IgD-negative memory B cell (primary cell): Measurements from ENCODE around the gene CYTL1. TPM values are rescaled to one million over a fixed set of nuclear protein-coding genes. Genes with fewer than 3 reads are reported as not detected.
A peak's percentile ranks its signal among the peaks of the same experiment; 100 is the strongest.
"Not testable (repeated sequence)": the region's sequence is repeated elsewhere in the genome, so short reads cannot be mapped to it uniquely, and the experiment has no call there.

Experiments
- H3K27ac Mint-ChIP-seq, 3 donors: one replicate each; pipeline ENCODE4 v1.8.0; 2020 to 2022; ENCODE audit warnings: mild to moderate bottlenecking in 3 of 3, mixed read lengths in 3 of 3, moderate library complexity in 1 of 3
- H3K27me3 Mint-ChIP-seq: one replicate; pipeline ENCODE4 v1.8.0; 2021; ENCODE audit warnings: mixed read lengths
- H3K36me3 Mint-ChIP-seq: one replicate; pipeline ENCODE4 v1.8.0; 2020; ENCODE audit warnings: mild to moderate bottlenecking, mixed read lengths
- H3K4me1 Mint-ChIP-seq, 3 donors: one replicate each; pipeline ENCODE4 v1.8.0; 2020 to 2022; ENCODE audit warnings: mixed read lengths in 3 of 3, mild to moderate bottlenecking in 1 of 3
- H3K4me3 Mint-ChIP-seq, 4 donors: one replicate each; pipeline ENCODE4 v1.8.0; 2020 to 2022; ENCODE audit warnings: mild to moderate bottlenecking in 4 of 4, mixed read lengths in 4 of 4, moderate library complexity in 3 of 4
- H3K9me3 Mint-ChIP-seq, 3 donors: one replicate each; pipeline ENCODE4 v1.8.0; 2020 to 2021; ENCODE audit warnings: mixed read lengths in 3 of 3, mild to moderate bottlenecking in 1 of 3
- polyA plus RNA-seq: library from polyadenylated mRNA; unstranded; fragments of 300-500 nt; fragmentation: Illumina TruSeq; gene quantifications from one replicate; pipeline ENCODE4 v1.2.3, GENCODE V29; 2021

Gene CYTL1
- polyA plus RNA-seq, 1 donor from 2014 or later = not detected

DNA sequence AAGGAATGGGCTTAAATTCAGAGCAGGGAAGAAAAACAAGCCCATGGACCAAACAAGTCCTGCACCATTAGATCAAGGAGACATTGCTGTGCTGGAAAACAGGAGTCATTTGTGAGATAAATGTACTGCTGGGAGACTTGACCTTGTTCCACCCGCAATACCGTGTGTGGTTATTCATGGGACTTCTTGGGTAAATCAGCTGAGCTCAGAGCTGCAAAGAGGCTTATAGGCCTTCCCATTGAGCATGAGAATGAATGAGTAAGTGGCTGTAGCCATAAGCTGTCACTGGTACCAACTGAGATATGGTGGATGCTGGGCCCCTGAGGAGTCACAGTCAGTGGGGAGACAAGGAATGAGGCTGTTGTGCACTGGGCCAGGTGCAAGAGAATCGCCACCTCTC is 2.3 kb upstream of the CYTL1 start:
- Mint-ChIP-seq H3K27me3 (peaks cover 14% of the 10 kb centered on the region), H3K27ac (no peak overlapping the region), H3K9me3 (peaks cover 0 to 8% (median 1%) of the 10 kb centered on the region in 3 donors), H3K36me3 (no peaks in the 10 kb centered on the region), H3K4me1 (no peaks in the 10 kb centered on the region), H3K4me3 (no peak overlapping the region)

DNA sequence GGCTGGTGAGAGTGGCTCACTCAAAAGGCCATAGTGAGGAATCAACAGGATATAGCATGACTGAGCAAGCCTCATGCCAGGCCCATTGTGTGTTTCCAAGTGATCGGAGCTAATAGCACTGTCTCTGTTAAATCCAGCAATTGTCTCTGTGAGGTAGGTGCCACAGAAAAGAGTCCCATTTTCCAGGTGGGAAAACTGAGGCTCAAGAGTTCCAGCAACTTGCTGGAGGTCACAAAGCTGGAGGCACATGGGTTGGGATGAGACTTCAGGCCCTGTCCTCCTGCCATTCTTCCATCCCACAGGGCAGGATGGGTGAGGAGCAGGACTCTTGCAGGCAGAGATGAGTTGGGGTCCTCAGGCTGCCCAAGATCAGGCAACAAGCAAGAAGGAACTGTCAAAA is 1.1 kb upstream of the CYTL1 start:
- Mint-ChIP-seq H3K4me3 (no peak overlapping the region), H3K27ac (no peak overlapping the region), H3K4me1 (no peaks in the 10 kb centered on the region), H3K9me3 (peaks cover 0 to 8% (median 1%) of the 10 kb centered on the region in 3 donors), H3K36me3 (no peaks in the 10 kb centered on the region), H3K27me3 (peaks cover 16% of the 10 kb centered on the region)

DNA sequence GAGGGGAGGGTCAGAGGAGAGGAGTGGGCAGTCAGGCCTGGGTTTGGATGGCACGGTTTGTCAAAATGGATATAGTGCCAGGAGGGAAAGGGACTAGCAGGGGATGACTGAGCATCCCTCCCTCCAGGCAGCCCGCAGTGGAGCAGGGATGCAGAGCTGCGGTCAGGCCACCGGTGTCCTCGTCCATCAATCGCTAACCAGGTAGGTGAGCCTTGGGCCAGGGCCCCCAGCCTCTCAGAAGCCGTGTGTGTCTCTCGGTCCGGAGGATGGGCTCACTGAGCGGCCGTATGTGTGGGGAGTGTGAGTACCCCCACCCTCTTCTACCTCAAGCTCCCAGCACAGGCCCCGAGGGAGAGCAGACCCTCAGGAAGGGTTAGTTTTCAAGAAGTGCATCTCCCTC is 538 bp upstream of the CYTL1 start:
- Mint-ChIP-seq H3K36me3 (no peaks in the 10 kb centered on the region), H3K27me3 (peaks cover 15% of the 10 kb centered on the region), H3K4me3 (no peak overlapping the region), H3K9me3 (peaks cover 0 to 8% (median 1%) of the 10 kb centered on the region in 3 donors), H3K4me1 (no peaks in the 10 kb centered on the region), H3K27ac (no peak overlapping the region)

DNA sequence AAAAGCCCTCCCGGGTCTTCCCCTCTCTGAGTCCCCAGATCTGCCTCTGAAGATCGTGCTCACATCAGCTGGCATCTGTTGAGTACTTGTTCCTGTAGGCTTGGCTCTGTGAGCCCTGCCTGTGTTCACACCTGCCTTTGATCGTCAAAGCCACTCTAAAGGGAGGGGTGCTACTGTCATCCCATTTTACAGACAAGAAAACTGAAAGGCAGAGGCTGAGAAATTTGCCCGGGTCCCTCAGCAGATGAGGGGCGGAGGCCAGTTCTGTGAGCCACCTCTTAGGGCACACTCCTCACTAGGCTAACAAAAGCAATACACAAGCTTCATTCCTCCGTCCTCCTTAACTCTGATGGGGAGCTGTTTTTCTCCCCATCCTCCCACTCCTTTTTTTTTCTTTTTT is 655 bp downstream of the CYTL1 start:
- Mint-ChIP-seq H3K27me3 (peaks cover 15% of the 10 kb centered on the region), H3K4me1 (no peaks in the 10 kb centered on the region), H3K9me3 (peaks cover 0 to 8% (median 0%) of the 10 kb centered on the region in 3 donors), H3K4me3 (no peak overlapping the region), H3K36me3 (no peaks in the 10 kb centered on the region), H3K27ac (no peak overlapping the region)

DNA sequence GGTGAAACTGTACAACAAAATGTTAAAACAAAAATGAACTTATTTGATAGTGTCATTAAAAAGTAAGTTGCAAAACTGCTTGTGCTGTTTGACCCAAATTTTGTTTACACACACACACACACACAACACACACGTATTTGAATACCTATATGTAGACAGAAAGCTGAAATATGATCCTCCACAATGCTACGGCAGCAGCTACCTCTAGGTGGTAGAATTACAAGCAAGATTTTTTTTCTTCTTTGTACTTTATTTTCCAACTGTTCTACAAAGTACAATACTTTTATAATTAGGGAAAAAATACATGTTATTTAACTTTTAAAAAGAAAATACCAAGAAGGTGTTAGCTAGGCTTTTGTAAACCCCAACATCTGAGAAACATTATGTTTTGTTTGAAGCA is 1.2 kb downstream of the CYTL1 start:
- no peaks in the 10 kb centered on the region for H3K4me1 Mint-ChIP-seq
- H3K27me3 Mint-ChIP-seq = peaks cover 16% of the 10 kb centered on the region
- no peak overlapping the region for H3K27ac Mint-ChIP-seq
- H3K4me3 Mint-ChIP-seq = no peak overlapping the region
- peaks cover 0 to 6% (median 0%) of the 10 kb centered on the region in 3 donors for H3K9me3 Mint-ChIP-seq
- no peaks in the 10 kb centered on the region for H3K36me3 Mint-ChIP-seq

DNA sequence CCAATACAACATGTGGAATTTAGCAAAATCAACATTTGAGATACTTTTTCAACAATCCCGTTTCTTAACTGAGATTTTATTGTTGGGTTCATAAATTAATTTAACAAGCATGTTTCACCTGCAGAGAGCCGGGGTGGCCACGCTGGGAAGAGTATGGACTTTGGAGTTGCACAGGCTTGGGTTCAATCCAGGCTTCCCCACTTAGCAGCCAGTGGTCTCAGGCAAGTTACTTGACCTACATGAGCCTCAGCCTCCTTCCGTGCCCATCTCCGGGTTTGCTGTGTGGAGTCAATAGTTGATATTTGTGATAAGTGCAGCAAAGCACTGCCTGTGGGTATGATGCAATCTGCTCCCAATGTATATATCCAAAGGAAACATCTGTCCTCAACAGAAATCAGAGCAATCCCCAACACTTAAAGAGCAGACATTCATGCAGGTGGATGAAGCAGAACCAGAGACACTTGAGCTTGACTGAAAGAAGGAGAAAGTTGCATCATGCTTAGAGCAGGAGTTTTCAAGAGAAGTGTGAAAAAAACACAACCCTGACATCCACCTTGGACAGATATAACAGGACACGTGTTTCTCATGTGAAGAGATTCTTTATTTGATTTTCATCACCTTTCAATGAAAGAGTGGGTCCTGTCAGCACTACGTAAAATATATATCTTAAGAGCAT is 5.1 kb downstream of the CYTL1 start:
- no peak overlapping the region for H3K27ac Mint-ChIP-seq
- no peaks in the 10 kb centered on the region for H3K4me1 Mint-ChIP-seq
- no peaks in the 10 kb centered on the region for H3K9me3 Mint-ChIP-seq
- peaks cover 16% of the 10 kb centered on the region for H3K27me3 Mint-ChIP-seq
- H3K36me3 Mint-ChIP-seq = no peaks in the 10 kb centered on the region
- peak overlapping the region in 1 of 4 donors; percentile 49 for H3K4me3 Mint-ChIP-seq

DNA sequence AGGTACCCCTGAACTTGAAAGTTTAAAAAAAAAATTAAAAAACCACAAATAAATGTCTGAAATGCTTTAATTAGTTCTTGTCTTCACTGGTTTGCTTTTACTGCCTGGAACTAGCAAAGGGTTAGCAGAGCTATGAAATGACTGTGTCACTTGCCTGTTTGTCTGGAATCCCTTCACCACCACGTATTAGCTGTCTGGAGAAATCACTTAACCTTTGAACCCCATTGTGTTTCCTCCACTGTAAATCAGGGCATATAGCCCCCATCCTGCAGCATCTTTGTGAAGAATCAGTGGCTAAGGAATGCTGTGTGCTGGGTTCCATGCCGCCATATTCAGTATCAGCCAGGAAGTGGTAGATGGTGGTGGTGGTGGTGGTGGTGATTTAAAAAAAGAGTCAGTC is 6.3 kb downstream of the CYTL1 start:
- peaks cover 11% of the 10 kb centered on the region for H3K27me3 Mint-ChIP-seq
- no peaks in the 10 kb centered on the region for H3K36me3 Mint-ChIP-seq
- H3K27ac Mint-ChIP-seq = no peak overlapping the region
- no peaks in the 10 kb centered on the region for H3K4me1 Mint-ChIP-seq
- no peaks in the 10 kb centered on the region for H3K9me3 Mint-ChIP-seq
- H3K4me3 Mint-ChIP-seq = no peak overlapping the region

DNA sequence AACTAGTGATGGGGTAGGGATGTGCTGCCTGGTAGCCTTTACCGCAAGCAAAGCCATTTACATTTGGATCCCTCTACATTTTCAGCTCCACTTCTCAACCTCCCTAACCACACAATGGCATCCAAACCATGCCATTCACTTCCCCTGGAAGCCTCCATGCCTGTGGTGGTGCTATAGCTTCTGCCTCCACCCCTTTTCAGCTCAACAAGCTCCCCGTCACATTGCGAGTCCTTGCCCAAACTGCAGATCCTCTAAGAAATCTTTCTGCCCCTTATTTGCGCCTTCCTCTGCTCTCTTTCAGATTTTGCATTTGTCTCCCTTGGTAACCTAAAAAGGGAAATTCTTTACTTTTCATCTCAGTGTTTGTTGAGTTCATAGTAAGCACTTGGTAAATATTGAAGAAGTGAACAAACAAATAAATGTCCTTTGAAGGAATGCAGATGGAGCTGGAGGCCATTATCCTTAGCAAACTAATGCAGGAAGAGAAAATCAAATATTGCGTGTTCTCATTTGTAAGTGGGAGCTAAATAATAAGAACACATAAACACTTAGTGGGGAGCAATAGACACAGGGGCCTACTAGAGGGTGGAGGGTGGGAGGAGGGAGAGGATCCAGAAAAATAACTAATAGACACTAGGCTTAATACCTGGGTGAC is 6.9 kb downstream of the CYTL1 start:
- H3K4me1 Mint-ChIP-seq = no peaks in the 10 kb centered on the region
- H3K27ac Mint-ChIP-seq = no peak overlapping the region
- H3K9me3 Mint-ChIP-seq = no peaks in the 10 kb centered on the region
- H3K36me3 Mint-ChIP-seq = no peaks in the 10 kb centered on the region
- H3K4me3 Mint-ChIP-seq = no peak overlapping the region
- H3K27me3 Mint-ChIP-seq = peaks cover 9% of the 10 kb centered on the region

DNA sequence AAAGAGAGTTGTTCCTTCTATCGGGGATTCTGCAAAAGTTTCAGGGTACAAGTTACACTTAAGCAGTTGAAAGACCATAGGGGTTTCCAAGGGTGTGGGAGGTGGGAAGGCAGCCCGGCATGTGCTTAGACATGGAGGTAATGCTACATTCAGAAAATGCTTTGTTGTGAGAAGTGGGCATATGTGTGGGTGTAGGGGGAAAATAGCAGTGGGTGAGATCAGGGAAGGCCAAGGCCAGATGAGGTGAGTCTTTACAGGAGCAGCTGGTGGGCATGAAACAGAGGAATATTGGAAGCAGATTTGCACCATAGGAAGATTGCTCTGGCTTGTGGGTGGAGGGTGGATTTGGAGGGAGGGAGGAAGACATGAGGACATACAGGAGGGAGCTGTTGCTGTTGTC is 8.3 kb downstream of the CYTL1 start:
- no peak overlapping the region for H3K27ac Mint-ChIP-seq
- no peaks in the 10 kb centered on the region for H3K9me3 Mint-ChIP-seq
- H3K4me3 Mint-ChIP-seq = no peak overlapping the region
- H3K27me3 Mint-ChIP-seq = peaks cover 4% of the 10 kb centered on the region
- no peaks in the 10 kb centered on the region for H3K4me1 Mint-ChIP-seq
- H3K36me3 Mint-ChIP-seq = no peaks in the 10 kb centered on the region

DNA sequence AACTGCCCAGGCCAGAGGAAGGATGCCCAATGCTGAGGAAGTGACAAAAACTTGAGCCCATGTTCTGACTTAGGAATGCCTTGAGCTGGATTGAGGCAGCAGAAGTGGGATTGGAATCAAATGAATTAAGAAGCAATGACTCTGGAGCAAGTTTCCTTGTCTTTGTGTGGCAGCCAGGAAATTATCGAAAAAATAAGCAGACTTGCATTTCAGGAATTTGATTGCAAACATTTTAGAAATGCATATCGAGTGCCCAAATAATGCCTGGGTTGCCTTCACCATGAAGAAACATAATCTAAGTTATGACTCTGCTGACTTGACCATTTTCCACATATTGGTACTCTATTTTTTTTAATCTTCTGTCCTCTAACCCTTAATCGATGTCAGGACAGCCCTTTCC is 9.5 kb downstream of the CYTL1 start:
- Mint-ChIP-seq H3K4me3 (no peak overlapping the region), H3K27me3 (peaks cover 4% of the 10 kb centered on the region), H3K9me3 (peaks cover 0 to 2% (median 0%) of the 10 kb centered on the region in 3 donors)

DNA sequence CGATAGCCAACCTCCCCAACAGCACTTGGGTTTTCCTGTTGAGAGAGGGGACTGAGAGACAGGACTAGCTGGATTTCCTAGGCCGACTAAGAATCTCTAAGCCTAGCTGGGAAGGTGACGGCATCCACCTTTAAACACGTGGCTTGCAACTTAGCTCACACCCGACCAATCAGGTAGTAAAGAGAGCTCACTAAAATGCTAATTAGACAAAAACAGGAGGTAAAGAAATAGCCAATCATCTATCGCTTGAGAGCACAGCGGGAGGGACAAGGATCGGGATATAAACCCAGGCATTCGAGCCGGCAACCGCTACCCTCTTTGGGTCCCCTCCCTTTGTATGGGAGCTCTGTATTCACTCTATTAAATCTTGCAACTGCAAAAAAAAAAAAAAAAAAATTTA is 12.3 kb downstream of the CYTL1 start:
- not testable (repeated sequence) for H3K4me1 Mint-ChIP-seq, H3K9me3 Mint-ChIP-seq, H3K4me3 Mint-ChIP-seq, H3K36me3 Mint-ChIP-seq, H3K27ac Mint-ChIP-seq
- H3K27me3 Mint-ChIP-seq = peaks cover 14% of the 10 kb centered on the region

More for the DNA sequence above, 9.5 kb downstream of the CYTL1 start:
- peaks cover 0 to 1% (median 0%) of the 10 kb centered on the region in 3 donors for H3K4me1 Mint-ChIP-seq
- H3K36me3 Mint-ChIP-seq = no peaks in the 10 kb centered on the region
- no peak overlapping the region for H3K27ac Mint-ChIP-seq

DNA sequence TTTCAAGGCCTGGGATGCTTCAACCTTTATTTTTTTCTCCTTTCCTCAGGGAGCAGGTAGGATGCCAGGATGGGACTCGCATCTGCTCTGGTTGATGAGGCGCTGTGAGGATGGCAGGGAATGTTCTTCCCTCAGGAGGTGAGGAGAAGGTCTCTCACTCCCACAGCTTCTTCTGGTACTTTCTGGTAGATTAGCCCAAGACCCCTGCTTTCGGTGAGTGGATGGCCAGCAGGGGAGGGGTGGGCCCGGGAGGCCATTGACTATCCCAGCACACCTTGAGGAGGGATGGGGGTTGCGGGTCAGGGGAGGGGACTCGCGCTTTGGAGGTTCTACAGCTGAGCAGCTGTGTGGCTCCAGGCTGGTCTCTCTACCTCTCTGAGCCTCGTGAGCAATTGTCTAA is 14.8 kb downstream of the CYTL1 start:
- Mint-ChIP-seq H3K27me3 (peaks cover 14% of the 10 kb centered on the region), H3K4me3 (no peak overlapping the region), H3K9me3 (peaks cover 0 to 2% (median 2%) of the 10 kb centered on the region in 3 donors), H3K27ac (no peak overlapping the region), H3K36me3 (no peaks in the 10 kb centered on the region), H3K4me1 (peaks cover 0 to 1% (median 0%) of the 10 kb centered on the region in 3 donors)

DNA sequence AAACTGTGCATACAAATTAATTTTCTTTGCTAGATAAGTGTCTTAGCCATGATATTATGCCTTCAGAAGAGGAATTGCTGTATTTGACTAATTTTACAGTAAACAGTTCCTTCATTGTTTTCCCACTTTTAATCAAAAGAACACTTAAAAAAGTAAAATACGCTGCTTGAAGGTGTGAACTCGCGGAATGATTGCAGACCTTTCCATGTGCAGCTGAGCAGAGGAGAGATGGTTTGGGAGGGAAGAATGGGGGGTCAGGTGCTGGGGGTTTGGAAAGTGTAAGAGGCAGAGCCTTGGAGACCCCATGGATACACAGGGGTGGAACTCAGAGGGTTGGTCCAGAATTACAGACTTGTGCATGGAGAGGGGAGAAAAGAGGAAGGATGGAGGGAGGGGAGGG is 15.3 kb downstream of the CYTL1 start:
- peaks cover 0 to 1% (median 0%) of the 10 kb centered on the region in 3 donors for H3K4me1 Mint-ChIP-seq
- H3K27ac Mint-ChIP-seq = no peak overlapping the region
- no peaks in the 10 kb centered on the region for H3K36me3 Mint-ChIP-seq
- peaks cover 0 to 2% (median 2%) of the 10 kb centered on the region in 3 donors for H3K9me3 Mint-ChIP-seq
- H3K4me3 Mint-ChIP-seq = no peak overlapping the region
- H3K27me3 Mint-ChIP-seq = peaks cover 14% of the 10 kb centered on the region

DNA sequence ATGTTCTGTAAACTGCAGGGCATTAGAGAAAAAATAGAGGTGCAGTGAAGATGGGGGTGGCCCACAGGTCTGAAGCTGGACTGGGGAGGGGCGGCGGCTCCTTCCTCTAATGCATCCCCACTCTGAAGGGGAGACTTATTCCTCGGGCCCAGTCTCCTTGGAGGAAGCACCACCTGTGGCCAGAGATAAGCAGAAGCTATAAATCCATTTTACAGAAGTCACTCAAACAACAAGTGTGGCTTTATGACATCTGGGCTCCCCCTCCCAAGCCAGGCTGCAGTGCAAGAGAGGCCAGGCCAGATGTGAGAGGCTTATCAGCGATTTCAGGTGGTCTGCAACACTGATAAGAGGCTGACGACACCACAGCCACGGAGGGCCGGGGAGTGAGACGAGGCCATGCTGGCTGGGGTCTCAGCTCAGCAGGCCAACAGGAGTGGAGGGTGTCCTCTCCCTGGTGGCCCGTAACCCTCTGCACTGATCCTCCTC is 15.8 kb downstream of the CYTL1 start:
- peaks cover 14% of the 10 kb centered on the region for H3K27me3 Mint-ChIP-seq

DNA sequence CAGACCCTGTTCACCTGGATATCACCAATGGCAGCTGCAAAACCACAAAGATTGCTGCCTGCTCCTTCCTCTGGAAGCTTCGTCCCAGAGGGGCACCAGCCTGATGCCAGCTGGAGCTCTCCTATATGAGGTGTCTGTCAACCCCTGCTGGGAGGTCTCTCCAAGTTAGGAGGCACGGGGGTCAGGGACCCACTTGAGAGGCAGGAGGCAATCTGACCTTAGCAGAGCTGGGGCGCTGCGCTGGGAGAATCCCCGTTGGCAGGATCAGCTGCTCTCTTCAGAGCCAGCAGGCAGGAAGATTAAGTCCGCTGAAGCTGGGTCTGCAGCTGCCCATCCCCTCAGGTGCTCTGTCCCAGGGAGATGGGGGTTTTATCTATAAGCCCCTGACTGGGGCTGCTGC is 17.6 kb downstream of the CYTL1 start:
- peaks cover 14% of the 10 kb centered on the region for H3K27me3 Mint-ChIP-seq
- not testable (repeated sequence) for H3K4me1 Mint-ChIP-seq

More for the DNA sequence above, 15.8 kb downstream of the CYTL1 start:
- Mint-ChIP-seq H3K27ac (no peak overlapping the region), H3K4me3 (no peak overlapping the region), H3K9me3 (peaks cover 0 to 2% (median 2%) of the 10 kb centered on the region in 3 donors), H3K36me3 (no peaks in the 10 kb centered on the region), H3K4me1 (peaks cover 0 to 1% (median 0%) of the 10 kb centered on the region in 3 donors)

DNA sequence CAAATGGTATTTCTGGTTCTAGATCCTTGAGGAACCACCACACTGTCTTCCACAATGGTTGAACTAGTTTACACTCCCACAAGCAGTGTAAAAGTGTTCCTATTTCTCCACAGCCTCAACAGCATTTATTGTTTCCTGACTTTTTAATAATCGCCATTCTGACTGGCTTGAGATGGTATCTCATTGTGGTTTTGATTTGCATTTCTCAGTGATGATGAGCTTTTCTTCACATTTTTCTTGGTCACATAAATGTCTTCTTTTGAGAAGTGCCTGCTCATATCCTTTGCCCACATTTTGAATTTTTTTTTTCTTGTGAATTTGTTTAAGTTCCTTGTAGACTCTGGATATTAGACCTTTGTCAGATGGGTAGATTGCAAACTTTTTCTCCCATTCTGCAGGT is 22.3 kb downstream of the CYTL1 start:
- not testable (repeated sequence) for H3K4me3 Mint-ChIP-seq, H3K27ac Mint-ChIP-seq

More for the DNA sequence above, 17.6 kb downstream of the CYTL1 start:
- H3K36me3 Mint-ChIP-seq, H3K27ac Mint-ChIP-seq, H3K9me3 Mint-ChIP-seq, H3K4me3 Mint-ChIP-seq: not testable (repeated sequence)

More for the DNA sequence above, 22.3 kb downstream of the CYTL1 start:
- H3K36me3 Mint-ChIP-seq, H3K9me3 Mint-ChIP-seq, H3K4me1 Mint-ChIP-seq: not testable (repeated sequence)
- H3K27me3 Mint-ChIP-seq = peaks cover 17% of the 10 kb centered on the region
